ENCODE results near the gene TRA2B.

GRCh38 chr3:185986198-185986777 is 48.5 kb upstream of the TRA2B start:
- TF ChIP-seq, protein P1, sequence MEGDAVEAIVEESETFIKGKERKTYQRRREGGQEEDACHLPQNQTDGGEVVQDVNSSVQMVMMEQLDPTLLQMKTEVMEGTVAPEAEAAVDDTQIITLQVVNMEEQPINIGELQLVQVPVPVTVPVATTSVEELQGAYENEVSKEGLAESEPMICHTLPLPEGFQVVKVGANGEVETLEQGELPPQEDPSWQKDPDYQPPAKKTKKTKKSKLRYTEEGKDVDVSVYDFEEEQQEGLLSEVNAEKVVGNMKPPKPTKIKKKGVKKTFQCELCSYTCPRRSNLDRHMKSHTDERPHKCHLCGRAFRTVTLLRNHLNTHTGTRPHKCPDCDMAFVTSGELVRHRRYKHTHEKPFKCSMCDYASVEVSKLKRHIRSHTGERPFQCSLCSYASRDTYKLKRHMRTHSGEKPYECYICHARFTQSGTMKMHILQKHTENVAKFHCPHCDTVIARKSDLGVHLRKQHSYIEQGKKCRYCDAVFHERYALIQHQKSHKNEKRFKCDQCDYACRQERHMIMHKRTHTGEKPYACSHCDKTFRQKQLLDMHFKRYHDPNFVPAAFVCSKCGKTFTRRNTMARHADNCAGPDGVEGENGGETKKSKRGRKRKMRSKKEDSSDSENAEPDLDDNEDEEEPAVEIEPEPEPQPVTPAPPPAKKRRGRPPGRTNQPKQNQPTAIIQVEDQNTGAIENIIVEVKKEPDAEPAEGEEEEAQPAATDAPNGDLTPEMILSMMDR (IDR thresholded peaks at IDR 0.05): no peak
- no peak for TF ChIP-seq POLR2A (IDR thresholded peaks at IDR 0.05)

Measured in thyroid gland (tissue), 4 donors.